DLD1 (cell line): ENCODE measurements around the gene PSG4.
"Not testable (repeated sequence)": the region's sequence is repeated elsewhere in the genome, so short reads cannot be mapped to it uniquely, and the experiment has no call there.

ENCODE experiments used
- in situ Hi-C: cut with HindIII; loops from 2 replicates; pipeline ENCODE4 v1.10.0; 2017; ENCODE audit warnings: low sequenced_read_pairs

The PSG4 gene

DNA sequence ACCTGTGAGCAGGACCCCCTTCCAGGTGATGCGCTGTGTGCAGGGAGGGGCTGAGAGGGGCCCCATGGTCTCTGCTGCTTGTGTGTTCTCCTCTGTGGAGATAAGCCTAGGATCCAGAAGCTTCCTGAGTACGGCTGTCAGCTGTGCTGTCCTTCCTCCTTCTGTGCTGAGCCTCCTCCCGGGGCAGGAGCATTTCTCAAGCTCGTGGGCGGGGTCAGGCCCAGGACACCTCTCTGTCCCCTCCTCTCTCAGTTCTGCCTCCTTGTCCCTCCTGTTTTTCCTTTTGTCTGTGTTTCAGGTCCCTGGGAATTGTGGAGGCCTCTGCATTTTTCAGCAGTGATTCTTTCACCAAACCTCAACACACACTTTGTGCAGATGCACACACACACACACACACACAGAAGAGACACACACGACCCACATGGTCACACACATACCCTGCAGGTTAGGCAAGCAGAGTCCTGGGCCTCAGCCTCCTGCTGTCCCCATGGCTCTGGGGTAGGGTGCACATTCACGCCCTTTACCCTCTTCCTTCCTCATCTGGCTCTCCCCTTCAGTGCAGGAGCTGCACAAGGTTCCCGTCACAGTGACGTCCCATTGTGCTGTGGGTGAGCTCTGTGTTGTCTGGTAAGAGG lies at the start of gene PSG4:
PSG4 (minus strand) TSS at position 168 of the 635 bp plus-strand sequence; CDS start at position 66, 102 bp downstream.
- in situ Hi-C loops = not testable (repeated sequence)

- in situ Hi-C loops = not testable (repeated sequence)
Observed at GRCh38 chr19:43251428-43251827, 46.0 kb upstream of the PSG4 start.

DNA sequence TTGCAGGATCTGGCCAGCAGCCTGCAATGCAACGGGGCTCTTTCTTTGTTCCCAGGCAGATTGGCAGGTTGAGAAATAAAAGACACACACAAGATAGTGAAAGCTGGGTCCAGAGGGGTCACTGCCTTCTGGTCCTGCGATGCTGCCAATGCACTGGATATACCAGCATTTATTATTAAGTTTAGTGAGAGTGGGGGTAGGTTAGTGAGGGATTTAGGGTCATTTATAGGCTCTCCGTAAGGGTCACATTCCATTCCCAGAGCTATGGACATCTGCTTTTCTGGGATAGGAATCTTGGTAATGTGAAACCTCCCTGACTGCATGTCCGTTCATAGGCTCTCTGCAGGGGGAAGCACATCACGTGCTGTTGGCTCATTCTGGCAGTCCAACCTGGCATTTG lies 44.9 kb upstream of the PSG4 start:
- in situ Hi-C loops = not testable (repeated sequence)

- in situ Hi-C loops = not testable (repeated sequence)
Observed at GRCh38 chr19:43248635-43249002, 43.2 kb upstream of the PSG4 start.

DNA sequence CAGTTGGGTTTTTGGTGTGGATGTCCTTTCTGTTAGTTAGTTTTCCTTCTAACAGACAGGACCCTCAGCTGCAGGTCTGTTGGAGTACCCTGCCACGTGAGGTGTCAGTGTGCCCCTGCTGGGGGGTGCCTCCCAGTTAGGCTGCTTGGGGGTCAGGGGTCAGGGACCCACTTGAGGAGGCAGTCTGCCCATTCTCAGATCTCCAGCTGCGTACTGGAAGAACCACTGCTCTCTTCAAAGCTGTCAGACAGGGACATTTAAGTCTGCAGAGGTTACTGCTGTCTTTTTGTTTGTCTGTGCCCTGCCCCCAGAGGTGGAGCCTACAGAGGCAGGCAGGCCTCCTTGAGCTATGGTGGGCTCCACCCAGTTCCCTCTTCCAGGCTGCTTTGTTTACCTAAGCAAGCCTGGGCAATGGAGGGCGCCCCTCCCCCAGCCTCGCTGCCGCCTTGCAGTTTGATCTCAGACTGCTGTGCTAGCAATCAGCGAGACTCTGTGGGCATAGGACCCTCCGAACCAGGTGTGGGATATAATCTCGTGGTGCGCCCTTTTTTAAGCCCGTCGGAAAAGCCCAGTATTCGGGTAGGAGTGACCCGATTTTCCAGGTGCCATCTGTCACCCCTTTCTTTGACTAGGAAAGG lies 41.9 kb upstream of the PSG4 start:
- in situ Hi-C loops = not testable (repeated sequence)

GRCh38 chr19:43245848-43246247 lies 40.4 kb upstream of the PSG4 start:
- in situ Hi-C loops = not testable (repeated sequence)

DNA sequence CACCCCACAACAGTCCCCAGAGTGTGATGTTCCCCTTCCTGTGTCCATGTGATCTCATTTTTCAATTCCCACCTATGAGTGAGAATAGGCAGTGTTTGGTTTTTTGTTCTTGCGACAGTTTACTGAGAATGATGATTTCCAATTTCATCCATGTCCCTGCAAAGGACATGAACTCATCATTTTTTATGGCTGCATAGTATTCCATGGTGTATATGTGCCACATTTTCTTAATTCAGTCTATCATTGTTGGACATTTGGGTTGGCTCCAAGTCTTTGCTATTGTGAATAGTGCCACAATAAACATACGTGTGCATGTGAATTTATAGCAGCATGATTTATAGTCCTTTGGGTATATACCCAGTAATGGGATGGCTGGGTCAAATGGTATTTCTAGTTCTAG lies 36.8 kb upstream of the PSG4 start:
- in situ Hi-C loops = not testable (repeated sequence)

- in situ Hi-C loops = not testable (repeated sequence)
Observed at GRCh38 chr19:43238213-43238612, 32.8 kb upstream of the PSG4 start.

DNA sequence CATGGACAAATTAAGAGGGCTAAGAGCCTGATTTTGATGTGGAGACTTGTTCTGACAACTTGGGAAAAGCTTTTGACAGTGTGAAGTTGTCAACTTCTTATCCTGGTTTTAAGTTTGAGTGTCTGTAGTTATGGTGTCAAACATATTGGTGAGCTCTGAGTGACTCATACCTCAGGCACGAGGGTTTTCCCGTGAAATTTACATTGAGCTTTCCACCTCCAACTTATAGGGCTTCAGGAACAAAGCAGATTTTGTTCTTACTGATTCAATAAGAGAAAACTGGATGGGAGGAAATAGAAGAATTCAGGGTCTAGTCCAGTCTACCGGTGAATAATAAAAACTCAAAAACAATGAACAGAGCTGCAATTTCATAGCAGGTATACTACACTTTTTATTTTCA lies 30.2 kb upstream of the PSG4 start:
- in situ Hi-C loops = not testable (repeated sequence)

DNA sequence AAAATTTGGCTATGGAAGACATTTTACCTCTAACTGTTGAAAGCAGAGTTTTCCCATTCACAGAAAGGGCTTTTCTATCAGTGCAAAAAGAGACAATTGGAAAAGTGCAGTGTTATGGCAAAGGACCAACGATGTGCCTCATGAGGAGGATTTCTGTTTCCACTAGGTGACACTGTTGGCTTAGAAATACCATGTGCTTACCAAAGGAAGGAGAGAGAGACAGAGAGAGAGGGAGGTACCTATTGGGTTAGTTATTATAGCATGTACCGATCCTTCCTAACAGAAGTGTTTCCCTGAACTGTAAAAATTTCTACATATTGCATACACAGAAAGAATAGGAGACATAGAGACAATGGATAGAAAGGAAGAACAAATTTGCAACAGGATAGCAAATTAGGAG lies 23.9 kb upstream of the PSG4 start:
- in situ Hi-C loops = no loop called here

DNA sequence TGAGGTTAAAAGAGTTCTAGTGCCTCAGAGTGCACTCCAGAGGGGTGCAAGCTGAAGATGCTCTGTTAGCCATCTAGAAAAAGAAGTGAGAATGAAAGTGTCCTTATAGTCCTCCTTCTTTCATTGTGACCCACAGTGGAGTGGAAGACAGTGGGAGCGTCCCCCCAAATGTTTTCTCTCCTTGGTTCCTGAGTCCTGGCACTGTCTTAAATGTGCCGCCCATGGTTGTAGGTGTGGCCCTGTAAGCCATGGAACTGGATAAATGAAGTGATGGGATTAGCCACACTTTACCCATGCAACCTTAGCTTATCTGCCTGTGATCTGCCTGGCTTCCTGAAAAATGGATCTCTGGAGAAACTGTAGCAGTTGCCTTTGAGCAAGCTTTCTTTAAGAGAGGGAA lies 23.3 kb upstream of the PSG4 start:
- in situ Hi-C loops = not testable (repeated sequence)

DNA sequence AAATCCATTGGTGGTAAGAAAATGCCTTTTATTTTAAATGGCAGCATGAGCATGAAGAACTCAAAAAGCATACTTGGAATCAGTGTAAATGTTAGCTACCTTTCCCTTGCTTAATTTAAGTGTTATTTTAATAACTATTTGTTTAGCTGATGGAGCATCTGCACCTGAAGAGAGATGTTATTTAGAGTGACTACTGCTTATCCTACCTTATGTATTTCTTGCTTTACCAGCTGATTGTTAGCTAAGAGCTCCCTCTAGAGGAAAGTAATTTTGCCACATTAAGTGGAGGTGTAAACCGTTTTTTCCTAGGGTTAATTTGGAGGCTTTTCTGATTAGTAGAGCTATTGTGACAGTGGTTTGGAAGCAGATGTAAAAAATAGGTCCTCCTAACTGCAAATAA lies 21.5 kb upstream of the PSG4 start:
- in situ Hi-C loops = not testable (repeated sequence)

- in situ Hi-C loops = no loop called here
Observed at GRCh38 chr19:43224855-43225253, 19.4 kb upstream of the PSG4 start.

DNA sequence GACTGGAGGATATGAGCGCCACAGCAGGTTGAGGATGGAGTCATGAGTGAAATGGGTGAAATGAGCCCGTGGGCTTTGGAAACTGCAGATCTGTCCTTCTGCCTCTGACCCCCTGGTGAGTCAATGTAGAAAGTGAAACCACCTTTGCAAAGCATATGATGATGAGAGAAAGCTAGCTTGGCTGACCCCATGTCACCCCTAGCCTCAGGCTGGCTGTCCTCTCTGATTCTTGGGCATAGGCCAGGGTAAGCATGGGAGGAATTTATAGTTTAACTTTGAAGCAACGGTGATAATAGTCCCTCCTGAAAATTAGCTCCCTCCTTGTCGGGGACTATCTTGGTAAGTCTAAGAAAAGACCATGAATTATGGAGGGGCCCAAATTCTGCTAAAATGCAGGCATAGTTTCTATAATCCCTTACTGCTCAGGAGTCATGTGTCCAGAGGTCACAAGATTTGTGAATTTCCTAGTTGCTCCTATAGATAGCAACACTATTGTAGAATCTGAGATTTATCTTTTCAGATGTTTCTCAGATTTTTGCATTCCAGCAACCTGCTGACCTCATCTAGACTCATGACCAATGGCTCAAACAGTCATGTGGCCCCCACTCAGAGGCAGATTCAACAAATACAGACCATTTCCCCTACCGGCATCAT lies 18.9 kb upstream of the PSG4 start:
- in situ Hi-C loops = not testable (repeated sequence)

GRCh38 chr19:43221891-43222290 lies 16.5 kb upstream of the PSG4 start:
- in situ Hi-C loops = not testable (repeated sequence)

DNA sequence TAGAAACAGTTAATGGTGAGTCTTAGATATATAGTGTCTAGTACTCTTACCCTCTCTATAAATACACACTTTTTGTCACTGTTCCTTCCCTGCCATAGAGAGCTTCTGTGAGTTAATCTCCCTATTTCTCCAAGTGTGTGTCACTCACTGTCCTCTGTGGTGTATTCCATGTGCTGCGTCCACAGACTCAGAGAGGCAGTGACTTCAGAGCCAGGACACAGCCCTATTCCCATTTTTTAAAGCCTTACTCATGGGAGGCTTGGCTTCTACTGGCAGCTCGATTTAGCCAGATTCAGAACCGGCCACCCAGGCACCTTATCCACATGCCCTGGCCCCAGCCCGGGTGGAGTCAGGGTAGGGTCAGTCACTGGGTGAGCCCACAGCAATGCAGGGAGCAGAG lies 13.7 kb upstream of the PSG4 start:
- in situ Hi-C loops = not testable (repeated sequence)

DNA sequence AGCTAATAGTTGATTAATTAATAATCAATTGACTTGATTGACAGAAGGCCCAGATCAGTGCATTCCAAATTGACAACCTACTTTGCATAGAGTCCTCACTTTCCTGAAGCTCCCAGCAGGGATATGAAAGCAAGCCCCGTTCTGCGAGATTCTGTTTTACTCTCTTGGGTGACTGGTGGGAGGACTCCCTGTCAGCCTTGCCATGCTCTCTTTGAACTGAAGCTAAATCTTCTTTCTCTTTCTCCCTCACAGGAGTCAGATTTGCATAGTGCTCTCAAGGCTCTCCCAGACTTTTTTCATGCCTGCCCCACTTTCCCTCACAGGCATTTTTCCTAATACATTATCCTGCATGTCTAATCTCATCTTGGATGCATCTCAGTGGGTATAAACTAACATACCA lies 10.4 kb upstream of the PSG4 start:
- in situ Hi-C loops = not testable (repeated sequence)

GRCh38 chr19:43207991-43208390 lies 2.6 kb upstream of the PSG4 start:
- in situ Hi-C loops = no loop called here

DNA sequence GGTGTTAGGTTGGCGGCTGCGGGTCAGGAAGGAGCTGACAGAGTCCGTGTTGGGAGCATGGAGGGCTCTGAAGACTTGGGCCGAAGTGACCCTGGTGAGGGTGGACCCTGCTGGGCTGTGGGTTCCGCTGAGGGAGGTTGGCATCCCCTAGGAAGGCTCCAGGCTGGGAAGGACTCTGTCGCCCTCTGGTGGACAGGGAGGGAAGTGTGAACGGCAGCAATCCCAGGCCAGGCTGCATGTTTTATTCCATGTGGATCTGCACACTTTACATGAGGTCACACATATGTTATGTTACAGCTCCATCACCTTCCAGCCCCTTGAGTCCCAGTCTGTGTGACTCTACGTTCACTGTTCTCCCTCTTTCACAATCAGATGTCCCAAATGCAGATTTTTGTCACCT lies 1.7 kb upstream of the PSG4 start:
- in situ Hi-C loops = not testable (repeated sequence)

- in situ Hi-C loops = not testable (repeated sequence)
Observed at GRCh38 chr19:43203611-43204010, 1.8 kb downstream of the PSG4 start.

DNA sequence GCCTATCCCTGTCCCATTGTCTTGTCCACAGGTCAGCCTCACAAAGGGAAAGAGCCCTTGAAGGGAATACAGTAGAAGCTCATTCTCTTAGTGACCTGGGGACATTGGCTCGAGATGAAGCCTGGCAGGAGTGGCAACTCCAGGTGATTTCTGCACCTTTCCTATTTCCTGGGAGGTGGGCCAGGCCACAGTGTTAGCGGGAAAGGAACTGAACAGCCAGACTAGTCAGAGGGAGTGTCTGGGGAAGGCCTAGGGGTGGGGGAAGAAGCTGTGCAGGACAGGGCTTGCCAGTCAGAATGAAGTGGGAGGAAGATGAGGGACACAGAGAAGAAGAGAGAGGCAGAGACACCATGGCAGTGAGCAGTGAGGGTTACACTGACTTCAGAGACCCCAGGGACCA lies 3.5 kb downstream of the PSG4 start:
- in situ Hi-C loops = not testable (repeated sequence)

GRCh38 chr19:43201337-43201801 lies 4.1 kb downstream of the PSG4 start:
- in situ Hi-C loops = not testable (repeated sequence)
